Measurements from ENCODE around the gene NPEPL1.
"Not testable (repeated sequence)": the region's sequence is repeated elsewhere in the genome, so short reads cannot be mapped to it uniquely, and the experiment has no call there.

The NPEPL1 gene

GRCh38 chr20:58714340-58714922 is 21.8 kb downstream of the NPEPL1 start:
- peak; percentile 13 to 14 for DNase-seq

DNA sequence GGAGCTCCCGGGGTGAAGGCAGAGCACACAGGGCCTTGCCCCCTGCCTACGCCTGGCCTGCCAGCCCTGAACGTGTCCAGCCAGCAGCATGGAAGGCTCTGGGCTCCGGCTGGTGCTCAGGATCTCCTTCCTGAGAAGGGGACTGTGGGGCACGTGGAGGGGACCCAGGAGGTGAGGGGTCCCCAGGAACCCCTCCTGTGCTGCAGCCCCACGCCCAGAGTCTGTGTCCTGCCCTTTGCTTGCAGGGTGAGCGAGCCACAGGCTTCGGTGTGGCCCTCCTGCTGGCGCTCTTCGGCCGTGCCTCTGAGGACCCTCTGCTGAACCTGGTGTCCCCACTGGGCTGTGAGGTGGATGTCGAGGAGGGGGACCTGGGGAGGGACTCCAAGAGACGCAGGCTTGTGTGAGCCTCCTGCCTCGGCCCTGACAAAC is 22.3 kb downstream of the NPEPL1 start:
- DNase-seq = peak in 1 of 2 experiments; percentile 11

DNA sequence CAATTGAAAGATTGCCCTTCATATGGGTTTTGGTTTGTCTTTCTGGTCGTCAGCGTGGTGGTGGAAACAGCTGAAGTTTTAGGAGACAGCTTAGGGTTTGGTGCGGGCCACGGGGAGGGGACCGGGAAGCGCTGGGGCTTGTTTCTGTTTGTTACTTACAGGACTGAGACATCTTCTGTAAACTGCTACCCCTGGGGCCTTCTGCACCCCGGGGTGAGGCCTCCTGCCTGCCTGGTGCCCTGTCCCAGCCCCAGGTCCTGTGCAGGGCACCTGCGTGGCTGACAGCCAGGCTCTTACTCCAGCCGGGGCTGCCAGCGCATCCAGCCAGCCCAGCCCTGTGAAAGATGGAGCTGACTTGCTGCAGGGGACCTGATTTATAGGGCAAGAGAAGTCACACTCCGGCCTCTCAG is 22.8 kb downstream of the NPEPL1 start:
- DNase-seq = peak in 1 of 2 experiments; percentile 9

GRCh38 chr20:58715801-58716475 is 23.3 kb downstream of the NPEPL1 start:
- peak in 1 of 2 experiments; percentile 9 for DNase-seq

DNA sequence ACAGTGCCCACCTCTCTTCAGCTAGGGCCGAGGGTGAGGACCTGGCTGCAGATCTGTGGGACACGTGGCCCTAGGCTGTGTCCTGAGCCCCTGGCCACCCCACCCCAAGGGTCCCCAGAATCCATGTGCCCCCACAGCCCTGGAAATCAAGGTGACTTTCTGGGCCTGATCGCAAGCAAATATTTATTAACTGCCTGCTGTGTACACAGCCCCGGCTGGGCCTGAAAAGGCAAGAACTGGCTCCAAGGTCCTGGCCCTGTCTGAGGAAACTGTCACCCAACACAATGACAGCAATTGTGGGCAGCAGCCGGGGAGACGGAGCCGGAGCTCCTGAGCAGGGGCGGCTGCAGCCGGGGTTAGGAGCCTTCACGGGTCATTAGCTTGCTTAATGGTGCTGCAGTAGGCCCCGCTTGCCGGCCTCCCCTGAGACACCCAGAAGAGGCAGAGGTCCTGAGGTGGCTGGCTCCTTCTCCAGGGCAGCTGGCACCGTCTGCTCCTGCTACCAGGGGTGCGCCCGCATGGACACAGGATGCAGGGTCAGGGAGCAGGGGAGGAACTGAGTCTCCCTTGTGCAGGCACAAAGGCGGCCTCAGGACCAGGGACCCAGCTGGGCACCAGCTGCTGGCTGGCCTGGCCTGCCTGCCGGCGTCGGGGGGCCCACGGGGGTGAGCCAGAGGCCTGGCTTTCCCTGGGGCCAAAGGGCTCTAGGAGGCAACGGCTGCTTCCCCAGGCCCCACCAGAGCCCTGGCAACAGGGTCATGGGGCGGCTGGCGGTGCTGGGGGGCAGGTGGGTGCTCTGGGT is 24.1 kb downstream of the NPEPL1 start:
- peak in 1 of 2 experiments; percentile 12 for DNase-seq

- DNase-seq = peak; percentile 11 to 12
Measured at GRCh38 chr20:58717278-58718091, 24.9 kb downstream of the NPEPL1 start.

DNA sequence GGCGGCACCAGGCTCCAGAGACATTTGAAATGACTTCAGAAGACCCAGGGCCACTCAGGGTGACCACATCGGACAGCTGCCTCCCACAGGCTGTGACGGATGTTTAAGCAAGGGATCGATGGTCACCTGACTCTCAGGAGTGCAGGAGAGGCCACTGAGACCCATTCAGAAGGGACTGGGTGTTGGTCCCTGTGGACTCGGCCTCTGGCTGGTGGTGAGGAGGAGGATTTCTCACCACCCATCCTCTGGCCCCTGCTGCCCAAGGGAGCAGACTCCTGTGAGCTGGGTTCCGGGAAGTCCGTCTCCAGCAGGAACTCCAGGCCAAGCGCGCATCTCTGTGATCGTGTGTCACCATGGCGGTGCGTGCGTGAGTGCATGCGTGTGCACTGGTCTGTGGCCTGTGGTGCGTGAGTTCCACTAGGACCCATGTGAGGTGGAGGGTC is 25.5 kb downstream of the NPEPL1 start:
- DNase-seq = peak; percentile 12 to 13

DNA sequence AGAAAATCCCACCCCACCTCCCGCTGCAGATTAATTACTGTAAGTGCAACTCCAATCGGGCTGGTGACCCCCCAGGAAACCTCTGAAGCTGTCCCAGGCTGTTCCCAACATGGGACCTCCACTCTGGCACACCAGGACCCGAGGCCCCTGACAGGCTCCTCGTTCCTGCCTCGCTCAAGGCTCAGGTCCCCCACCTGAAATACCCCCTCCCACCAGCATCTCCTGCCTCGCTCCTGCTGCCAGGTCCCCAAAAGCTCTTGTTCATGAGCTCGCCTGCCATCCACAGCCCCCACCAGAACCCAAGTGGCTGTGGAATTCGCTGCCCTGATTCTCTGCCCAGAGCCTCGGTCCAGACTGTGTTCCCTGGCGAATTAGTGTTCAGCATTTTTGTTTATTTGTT is 26.1 kb downstream of the NPEPL1 start:
- no peak for DNase-seq

DNA sequence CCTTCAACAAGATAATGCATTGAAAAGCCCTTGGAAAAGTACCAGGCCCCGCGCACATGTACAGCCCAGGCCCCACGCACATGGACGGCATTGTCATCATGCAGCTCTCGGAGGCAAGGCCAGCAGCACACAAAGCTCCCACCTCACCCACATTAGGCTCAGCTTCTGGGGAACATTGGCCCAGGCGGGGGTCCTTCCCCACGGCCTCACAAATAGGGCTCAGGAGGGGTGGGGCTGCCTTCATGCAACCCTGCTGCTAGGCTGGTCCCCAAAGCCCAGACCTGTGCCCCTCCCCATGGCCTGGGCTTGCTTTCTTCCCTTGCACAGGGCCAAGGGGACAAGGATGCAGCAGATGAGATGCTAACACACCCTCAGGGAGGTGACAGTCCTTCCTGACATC is 26.7 kb downstream of the NPEPL1 start:
- DNase-seq = peak; percentile 7 to 12

DNA sequence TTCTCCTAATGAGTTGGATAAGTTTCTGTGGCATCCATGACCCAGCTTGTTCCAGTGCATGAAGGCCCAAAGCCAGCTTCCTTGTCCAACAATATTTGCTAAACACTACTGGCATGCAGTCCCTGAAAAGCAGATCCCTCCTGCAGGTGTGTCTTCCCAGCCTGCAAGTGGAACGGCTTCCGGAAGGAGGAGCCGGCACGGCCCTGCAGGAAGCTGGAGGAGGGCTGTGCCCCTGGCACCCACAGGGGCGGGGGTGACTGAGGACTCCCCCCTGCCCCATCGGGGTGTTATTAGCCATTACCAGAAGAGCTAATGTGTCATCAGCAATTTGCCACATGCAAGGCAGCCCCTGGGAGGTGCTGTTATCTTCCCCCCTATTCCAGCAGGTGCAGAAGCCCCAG is 27.4 kb downstream of the NPEPL1 start:
- peak in 1 of 2 experiments; percentile 11 for DNase-seq

DNA sequence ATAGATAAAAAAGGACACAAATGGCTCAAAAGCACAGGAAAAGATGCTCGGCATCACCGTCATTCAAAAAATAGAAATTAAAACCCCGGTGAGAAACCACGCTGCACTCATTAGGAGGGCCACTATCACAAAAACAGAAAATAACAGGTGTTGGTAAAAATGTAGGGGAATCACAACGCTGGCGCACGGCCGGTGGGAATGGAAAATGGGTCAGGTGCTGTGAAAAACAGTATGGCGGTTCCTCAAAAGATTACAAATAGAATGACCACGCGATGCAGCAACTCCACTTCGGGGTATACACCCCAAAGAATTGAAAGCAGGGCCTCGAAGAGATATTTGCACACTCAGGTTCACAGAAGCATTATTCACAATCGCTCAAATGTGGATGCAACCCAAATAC is 28.3 kb downstream of the NPEPL1 start:
- DNase-seq = no peak

GRCh38 chr20:58721951-58722778 is 29.6 kb downstream of the NPEPL1 start:
- peak in 1 of 2 experiments; percentile 7 for DNase-seq

DNA sequence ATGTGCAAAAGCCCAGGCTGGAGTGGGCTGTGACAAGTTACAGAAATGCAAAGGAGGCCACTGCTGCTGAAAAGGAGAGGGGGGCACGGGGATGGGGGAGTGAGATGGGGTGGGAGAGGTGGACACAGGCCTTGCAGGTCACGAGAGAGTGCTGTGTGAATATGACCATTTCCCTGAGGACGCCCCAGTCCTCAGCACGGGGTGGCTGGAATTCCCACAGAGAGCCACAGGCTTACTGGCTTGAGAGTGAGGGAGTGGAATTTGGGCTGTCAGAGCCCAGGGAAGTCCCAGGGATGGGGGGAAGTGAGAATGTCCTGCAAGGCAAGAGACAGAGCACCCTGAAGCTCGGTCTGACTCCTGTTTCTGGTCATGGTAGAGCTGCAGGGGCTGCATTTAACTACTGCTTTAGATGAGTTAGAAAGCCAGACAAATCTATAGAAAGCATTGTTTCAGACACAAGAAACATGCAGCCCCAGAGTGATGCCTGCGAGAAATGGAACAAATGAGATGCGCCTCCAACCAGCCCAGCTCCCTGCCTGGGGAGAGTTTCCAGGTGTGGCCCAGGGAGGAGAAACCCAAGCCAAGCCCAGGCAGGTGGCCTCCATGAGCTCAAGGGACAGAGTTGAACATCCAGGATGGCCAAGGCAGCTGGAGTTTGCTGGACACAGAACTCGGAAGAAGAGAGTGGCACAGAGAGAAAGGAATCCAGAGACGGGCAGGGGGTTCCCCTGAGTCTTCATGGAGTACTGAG is 30.5 kb downstream of the NPEPL1 start:
- DNase-seq = peak in 1 of 2 experiments; percentile 1

DNA sequence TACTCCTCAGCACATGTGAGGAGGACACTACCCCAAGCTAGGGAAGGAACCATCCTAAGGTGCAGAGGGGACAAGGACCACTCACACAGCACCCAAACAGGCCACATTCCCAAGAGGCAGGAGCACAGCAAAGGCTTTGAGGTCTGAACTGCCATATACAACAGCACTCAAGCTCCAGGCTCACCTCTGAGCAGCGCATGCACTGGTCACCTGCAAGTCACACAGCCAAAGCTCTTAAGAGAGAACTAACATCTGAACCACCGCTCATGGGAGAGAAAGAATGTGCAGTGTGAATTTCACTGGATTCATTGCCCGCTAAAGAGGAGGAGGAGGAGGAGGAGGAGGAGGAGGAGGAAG is 31.0 kb downstream of the NPEPL1 start:
- peak in 1 of 2 experiments; percentile 9 for DNase-seq

GRCh38 chr20:58726156-58726555 is 33.6 kb downstream of the NPEPL1 start:
- not testable (repeated sequence) for DNase-seq

DNA sequence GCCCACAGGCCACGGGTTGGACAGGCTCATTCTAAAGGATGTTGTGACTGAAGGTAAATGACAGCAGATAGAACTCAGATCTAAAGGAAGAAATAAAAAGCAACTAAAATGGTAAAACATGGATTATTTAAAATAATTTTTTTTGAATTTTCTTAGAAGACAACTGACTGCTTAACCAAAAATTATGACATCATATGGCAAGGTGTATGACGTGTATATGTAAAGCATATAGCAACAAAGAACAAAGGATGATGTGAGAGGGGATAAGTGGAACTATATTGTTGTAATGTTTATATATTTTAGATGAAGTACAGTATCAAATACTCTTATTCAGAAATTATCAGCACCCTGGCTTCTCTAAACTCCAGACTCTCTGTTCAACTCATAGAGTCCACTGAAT is 38.6 kb downstream of the NPEPL1 start:
- DNase-seq = no peak

DNA sequence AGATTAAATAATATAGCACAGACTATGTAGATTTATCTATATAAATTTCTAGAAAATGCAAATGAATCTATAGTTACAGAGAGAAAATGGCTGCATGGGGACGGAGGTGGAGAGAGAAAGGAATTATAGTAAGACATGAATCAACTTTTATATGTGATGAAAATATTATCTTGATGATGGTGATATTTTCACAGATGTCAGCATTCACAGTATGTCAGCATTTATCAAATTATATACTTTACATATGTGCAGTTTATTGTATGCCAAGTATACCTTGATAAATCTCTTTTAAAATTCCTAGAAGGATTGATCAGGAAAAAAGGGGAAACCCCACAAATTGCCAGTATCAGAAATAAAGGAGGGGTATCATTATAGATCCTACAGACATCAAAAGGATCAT is 44.6 kb downstream of the NPEPL1 start:
- DNase-seq = no peak

DNA sequence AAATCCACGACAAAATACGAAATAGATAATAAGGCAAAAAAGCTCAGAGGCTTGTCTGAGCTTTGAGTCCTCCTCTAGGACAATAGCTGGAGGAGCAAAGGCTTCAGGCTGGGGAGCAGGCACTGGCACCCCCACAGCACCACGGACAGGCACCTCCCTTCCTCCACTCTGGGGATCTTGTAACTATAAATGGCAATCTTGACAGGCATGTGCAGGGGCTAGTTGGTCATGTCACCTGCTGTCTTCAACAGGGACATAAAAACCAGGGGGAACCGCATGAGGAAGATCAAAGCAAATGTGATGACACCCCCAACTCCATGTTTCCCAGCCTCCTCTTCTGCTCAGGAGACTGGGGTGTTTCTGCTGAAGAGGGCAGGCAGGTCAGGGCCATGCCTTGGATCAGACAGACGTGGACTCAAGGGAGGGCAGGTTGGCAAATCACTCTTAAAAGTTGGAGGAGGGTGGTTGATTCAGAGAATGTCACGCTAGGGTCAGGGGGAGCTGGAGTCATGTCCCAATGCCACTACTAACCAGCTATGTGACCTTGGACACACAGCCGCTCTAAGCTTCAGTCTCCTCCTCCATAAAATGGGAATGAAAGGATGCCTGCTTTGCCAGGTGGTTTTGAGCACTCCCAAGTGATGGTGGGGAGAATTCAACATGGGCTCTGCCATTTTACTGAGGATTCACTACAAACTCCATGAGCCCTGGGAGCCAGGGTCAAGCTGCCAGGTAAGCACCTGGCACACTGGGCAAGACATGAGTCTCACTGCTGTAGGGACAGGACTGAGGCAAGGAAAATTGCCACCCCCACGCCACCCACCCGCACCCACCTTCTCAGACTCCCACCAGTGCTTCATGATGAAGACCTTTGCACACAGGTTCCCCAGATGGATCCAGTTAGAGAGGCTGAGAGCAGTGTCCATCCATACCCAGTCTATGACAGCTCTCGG is 48.0 kb downstream of the NPEPL1 start:
- DNase-seq = no peak

- peak in 1 of 2 experiments; percentile 2 for DNase-seq
Measured at GRCh38 chr20:58741384-58741783, 48.8 kb downstream of the NPEPL1 start.

Data from activated T-cell treated with anti-CD3 and anti-CD28 coated beads, Interleukin-2, amount 50 U/mL, for 48 hours (primary cell).